Measurements from ENCODE around the gene ZDHHC1. TPM values are rescaled to one million over a fixed set of nuclear protein-coding genes. Genes with fewer than 3 reads are reported as not detected.

The ZDHHC1 gene
- total and polyA plus RNA-seq, 2 of the 13 experiments (the other 11 are each of a cell fraction or from before 2014, with no cell fraction given): 0.51 to 1.1 TPM

GRCh38 chr16:67430504-67430976 is 14.3 kb upstream of the ZDHHC1 start (continued):
- TF ChIP-seq BATF2 (CRISPR knock-in tag; IDR thresholded peaks at IDR 0.05): 0 out of 2 replicates have a peak, but pooled peaks have one; percentile 33
- TF ChIP-seq ZNF274 (CRISPR knock-in tag; IDR thresholded peaks at IDR 0.05): peak; percentile 93
- TF ChIP-seq ZNF652 (CRISPR knock-in tag; IDR thresholded peaks at IDR 0.05; ENCODE audit: borderline replicate concordance, low read depth): no peak
- peak; percentile 69; the same call in 1 of the 2 replicates for TF ChIP-seq STAT5B (CRISPR knock-in tag; IDR thresholded peaks at IDR 0.05)
- no peak for TF ChIP-seq ZNF382 (CRISPR knock-in tag; IDR thresholded peaks at IDR 0.05; ENCODE audit: borderline replicate concordance)
- TF ChIP-seq ZNF264 (CRISPR knock-in tag; IDR thresholded peaks at IDR 0.05): no peak
- TF ChIP-seq GMEB2 (CRISPR knock-in tag; IDR thresholded peaks at IDR 0.05; ENCODE audit: low read depth): no peak
- no peak for TF ChIP-seq PRDM15 (CRISPR knock-in tag; IDR thresholded peaks at IDR 0.05)
- TF ChIP-seq ZFP36L2 (CRISPR knock-in tag; IDR thresholded peaks at IDR 0.05): no peak
- TF ChIP-seq ZFY (CRISPR knock-in tag; IDR thresholded peaks at IDR 0.05): peak; percentile 82; the same call in 1 of the 2 replicates
- TF ChIP-seq PCBP1 (IDR thresholded peaks at IDR 0.05; ENCODE audit: borderline replicate concordance, low read depth, low read length): no peak
- peak; percentile 76; the same call in 1 of the 2 replicates for TF ChIP-seq REL (CRISPR knock-in tag; conservative IDR thresholded peaks at IDR 0.05)
- TF ChIP-seq, protein P1, sequence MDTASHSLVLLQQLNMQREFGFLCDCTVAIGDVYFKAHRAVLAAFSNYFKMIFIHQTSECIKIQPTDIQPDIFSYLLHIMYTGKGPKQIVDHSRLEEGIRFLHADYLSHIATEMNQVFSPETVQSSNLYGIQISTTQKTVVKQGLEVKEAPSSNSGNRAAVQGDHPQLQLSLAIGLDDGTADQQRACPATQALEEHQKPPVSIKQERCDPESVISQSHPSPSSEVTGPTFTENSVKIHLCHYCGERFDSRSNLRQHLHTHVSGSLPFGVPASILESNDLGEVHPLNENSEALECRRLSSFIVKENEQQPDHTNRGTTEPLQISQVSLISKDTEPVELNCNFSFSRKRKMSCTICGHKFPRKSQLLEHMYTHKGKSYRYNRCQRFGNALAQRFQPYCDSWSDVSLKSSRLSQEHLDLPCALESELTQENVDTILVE (CRISPR knock-in tag; IDR thresholded peaks at IDR 0.05): peak; percentile 35; the same call in 1 of the 2 replicates
- TF ChIP-seq ZNF292 (CRISPR knock-in tag; IDR thresholded peaks at IDR 0.05; ENCODE audit: borderline replicate concordance, low read depth): no peak
- TF ChIP-seq ZC3H4 (CRISPR knock-in tag; IDR thresholded peaks at IDR 0.05; ENCODE audit: borderline replicate concordance): no peak
- peak; percentile 59; the same call in 1 of the 2 replicates for TF ChIP-seq ERF (CRISPR knock-in tag; IDR thresholded peaks at IDR 0.05)
- TF ChIP-seq GPN1 (CRISPR knock-in tag; IDR thresholded peaks at IDR 0.05; ENCODE audit: borderline replicate concordance): no peak; the same call in none of the 2 replicates
- TF ChIP-seq CBX2 (IDR thresholded peaks at IDR 0.05; ENCODE audit: low read depth, low read length): no peak
- no peak for TF ChIP-seq CBX2 (CRISPR knock-in tag; IDR thresholded peaks at IDR 0.05; ENCODE audit: low read depth)
- TF ChIP-seq PAF1 (CRISPR knock-in tag; IDR thresholded peaks at IDR 0.05): no peak
- peak; percentile 92 for TF ChIP-seq ZNF678 (CRISPR knock-in tag; IDR thresholded peaks at IDR 0.05)
- peak; percentile 85; the same call in 1 of the 2 replicates for TF ChIP-seq ZNF235 (CRISPR knock-in tag; IDR thresholded peaks at IDR 0.05; ENCODE audit: borderline replicate concordance)
- no peak for TF ChIP-seq SMC3 (IDR thresholded peaks at IDR 0.05; ENCODE audit: low read length)
- peak; percentile 43; the same call in 1 of the 2 replicates for TF ChIP-seq KAT8 (CRISPR knock-in tag; IDR thresholded peaks at IDR 0.05)

All from HepG2 (cell line).